SK-N-SH treated with all-trans-retinoic acid at 6 μM for 48 hours (cell line): ENCODE data around the gene PTEN.
A peak's percentile ranks its signal among the peaks of the same experiment; 100 is the strongest.
"Not testable (repeated sequence)": the region's sequence is repeated elsewhere in the genome, so short reads cannot be mapped to it uniquely, and the experiment has no call there.

Experiments used
- ATAC-seq: fragments of 200-7000 bp; cut with Tn5 transposase; 3 replicates; pipeline ENCODE4 v1.9.1; 2020; ENCODE audit warnings: mild to moderate bottlenecking, moderate library complexity
- ARNTL ChIP-seq: fragments of 450-650 bp; formaldehyde crosslinking; IDR thresholded peaks from 2 replicates; pipeline ENCODE4 v1.5.0; 2020; ENCODE audit warnings: low read depth, mild to moderate bottlenecking, moderate library complexity, borderline replicate concordance
- CREB5 ChIP-seq: fragments of 250-450 bp; sonication (Bioruptor Pico); IDR thresholded peaks from 2 replicates; pipeline ENCODE4 v1.5.1; 2020; ENCODE audit warnings: low read depth, mild to moderate bottlenecking, moderate library complexity
- CSDC2 ChIP-seq: fragments of 250-450 bp; sonication (Bioruptor Pico); IDR thresholded peaks from 2 replicates; pipeline ENCODE4 v1.5.0; 2020; ENCODE audit warnings: mild to moderate bottlenecking, moderate library complexity
- ESRRG ChIP-seq: fragments of 250-450 bp; sonication (Bioruptor Pico); IDR thresholded peaks from 2 replicates; pipeline ENCODE4 v1.6.1; 2021; ENCODE audit warnings: mild to moderate bottlenecking
- GLIS3 ChIP-seq: fragments of 250-450 bp; sonication (Bioruptor Pico); IDR thresholded peaks from 2 replicates; pipeline ENCODE4 v1.5.0; 2020; ENCODE audit warnings: mild to moderate bottlenecking, moderate library complexity
- ISL1 ChIP-seq: fragments of 250-450 bp; sonication (Bioruptor Pico); IDR thresholded peaks from 2 replicates; pipeline ENCODE4 v2.1.2; 2022; ENCODE audit warnings: mild to moderate bottlenecking, moderate library complexity
- OSR1 ChIP-seq: fragments of 250-450 bp; sonication (Bioruptor Pico); IDR thresholded peaks from 2 replicates; pipeline ENCODE4 v1.8.0; 2022; ENCODE audit warnings: moderate library complexity, mild to moderate bottlenecking, inconsistent platforms
- PATZ1 ChIP-seq: fragments of 250-450 bp; sonication (Bioruptor Pico); IDR thresholded peaks from 2 replicates; pipeline ENCODE4 v1.8.0; 2020; ENCODE audit warnings: mild to moderate bottlenecking, moderate library complexity, borderline replicate concordance
- POU6F1 ChIP-seq: fragments of 250-450 bp; sonication (Bioruptor Pico); IDR thresholded peaks from 2 replicates; pipeline ENCODE4 v1.8.0; 2021; ENCODE audit warnings: low read depth, mild to moderate bottlenecking, moderate library complexity, borderline replicate concordance
- PPARA ChIP-seq: fragments of 250-450 bp; sonication (Bioruptor Pico); IDR thresholded peaks from 2 replicates; pipeline ENCODE4 v1.5.0; 2020; ENCODE audit warnings: mild to moderate bottlenecking, borderline replicate concordance
- TCF4 ChIP-seq: fragments of 250-450 bp; sonication (Bioruptor Pico); IDR thresholded peaks from 2 replicates; pipeline ENCODE4 v1.8.0; 2021; ENCODE audit warnings: mild to moderate bottlenecking, moderate library complexity, borderline replicate concordance
- TOX ChIP-seq: fragments of 250-450 bp; sonication (Bioruptor Pico); IDR thresholded peaks from 2 replicates; pipeline ENCODE4 v1.8.0; 2021; ENCODE audit warnings: mild to moderate bottlenecking, moderate library complexity, borderline replicate concordance
- TSHZ2 ChIP-seq: fragments of 250-450 bp; sonication (Bioruptor Pico); IDR thresholded peaks from 2 replicates; pipeline ENCODE4 v1.5.0; 2020; ENCODE audit warnings: mild to moderate bottlenecking, moderate library complexity
- ZC3H10 ChIP-seq: fragments of 250-450 bp; sonication (Bioruptor Pico); IDR thresholded peaks from 2 replicates; pipeline ENCODE4 v1.5.1; 2021; ENCODE audit warnings: mild to moderate bottlenecking, moderate library complexity
- ZFP3 ChIP-seq: fragments of 250-450 bp; sonication (Bioruptor Pico); IDR thresholded peaks from 2 replicates; pipeline ENCODE4 v1.5.0; 2020; ENCODE audit warnings: mild to moderate bottlenecking, moderate library complexity
- ZFP30 ChIP-seq: fragments of 450-650 bp; formaldehyde crosslinking; IDR thresholded peaks from 2 replicates; pipeline ENCODE4 v1.5.0; 2022; ENCODE audit warnings: mild to moderate bottlenecking, moderate library complexity
- ZNF565 ChIP-seq: fragments of 450-650 bp; formaldehyde crosslinking; conservative IDR thresholded peaks from 2 replicates; pipeline ENCODE4 v1.5.0; 2020; ENCODE audit warnings: low read depth, mild to moderate bottlenecking, moderate library complexity
- ZNF70 ChIP-seq: fragments of 450-650 bp; formaldehyde crosslinking; IDR thresholded peaks from 2 replicates; pipeline ENCODE4 v1.5.0; 2020; ENCODE audit warnings: mild to moderate bottlenecking, moderate library complexity
- ZNF8 ChIP-seq: fragments of 450-650 bp; formaldehyde crosslinking; IDR thresholded peaks from 2 replicates; pipeline ENCODE4 v1.5.0; 2020; ENCODE audit warnings: mild to moderate bottlenecking, moderate library complexity

Gene PTEN

GRCh38 chr10:87819289-87819585 lies 44.2 kb upstream of the PTEN start:
- ATAC-seq = no peak
- TF ChIP-seq CREB5 (CRISPR knock-in tag) (no peak), ZFP30 (CRISPR knock-in tag) (no peak), ESRRG (no peak), ZNF565 (CRISPR knock-in tag) (no peak), TOX (CRISPR knock-in tag) (no peak), ZFP3 (CRISPR knock-in tag) (no peak), ZNF8 (CRISPR knock-in tag) (no peak), PATZ1 (CRISPR knock-in tag) (no peak), ISL1 (CRISPR knock-in tag) (no peak)

GRCh38 chr10:87826653-87827052 lies 36.8 kb upstream of the PTEN start:
- ATAC-seq = no peak

GRCh38 chr10:87827681-87828080 lies 35.7 kb upstream of the PTEN start:
- TF ChIP-seq ARNTL (no peak), TOX (CRISPR knock-in tag) (no peak), PATZ1 (CRISPR knock-in tag) (no peak), PPARA (no peak), ISL1 (CRISPR knock-in tag) (no peak)
- TF ChIP-seq, all 23 proteins: peak for 0
- no peak for ATAC-seq

More at GRCh38 chr10:87826653-87827052, 36.8 kb upstream of the PTEN start:
- TF ChIP-seq TOX (CRISPR knock-in tag) = no peak
- TF ChIP-seq ZFP30 (CRISPR knock-in tag) = no peak
- no peak for TF ChIP-seq ZNF565 (CRISPR knock-in tag)
- TF ChIP-seq ARNTL = no peak

GRCh38 chr10:87829051-87829450 lies 34.4 kb upstream of the PTEN start:
- ATAC-seq = not testable (repeated sequence)

- no peak for ATAC-seq
- TF ChIP-seq ZNF70 (CRISPR knock-in tag) = no peak
- TF ChIP-seq POU6F1 = no peak
- peak; percentile 67 for TF ChIP-seq ZFP30 (CRISPR knock-in tag)
- no peak for TF ChIP-seq GLIS3 (CRISPR knock-in tag)
- TF ChIP-seq, all 23 proteins: peak for 1
These were observed 33.3 kb upstream of the PTEN start for GRCh38 chr10:87829986-87830729.

- no peak for ATAC-seq
- no peak for TF ChIP-seq TSHZ2 (CRISPR knock-in tag)
- no peak for TF ChIP-seq ZC3H10 (CRISPR knock-in tag)
- TF ChIP-seq CREB5 (CRISPR knock-in tag) = no peak
- no peak for TF ChIP-seq ZFP30 (CRISPR knock-in tag)
- no peak for TF ChIP-seq POU6F1
- TF ChIP-seq TCF4 (CRISPR knock-in tag) = no peak
- no peak for TF ChIP-seq CSDC2
- no peak for TF ChIP-seq PPARA
- no peak for TF ChIP-seq OSR1 (CRISPR knock-in tag)
These were observed 27.3 kb upstream of the PTEN start for GRCh38 chr10:87836098-87836497.
